ENCODE results near the gene PODXL2. TPM values are rescaled to one million over a fixed set of nuclear protein-coding genes. Genes with fewer than 3 reads are reported as not detected.

PODXL2 gene
- total RNA-seq, 1 donor from 2014 or later: 5.7 TPM

DNA sequence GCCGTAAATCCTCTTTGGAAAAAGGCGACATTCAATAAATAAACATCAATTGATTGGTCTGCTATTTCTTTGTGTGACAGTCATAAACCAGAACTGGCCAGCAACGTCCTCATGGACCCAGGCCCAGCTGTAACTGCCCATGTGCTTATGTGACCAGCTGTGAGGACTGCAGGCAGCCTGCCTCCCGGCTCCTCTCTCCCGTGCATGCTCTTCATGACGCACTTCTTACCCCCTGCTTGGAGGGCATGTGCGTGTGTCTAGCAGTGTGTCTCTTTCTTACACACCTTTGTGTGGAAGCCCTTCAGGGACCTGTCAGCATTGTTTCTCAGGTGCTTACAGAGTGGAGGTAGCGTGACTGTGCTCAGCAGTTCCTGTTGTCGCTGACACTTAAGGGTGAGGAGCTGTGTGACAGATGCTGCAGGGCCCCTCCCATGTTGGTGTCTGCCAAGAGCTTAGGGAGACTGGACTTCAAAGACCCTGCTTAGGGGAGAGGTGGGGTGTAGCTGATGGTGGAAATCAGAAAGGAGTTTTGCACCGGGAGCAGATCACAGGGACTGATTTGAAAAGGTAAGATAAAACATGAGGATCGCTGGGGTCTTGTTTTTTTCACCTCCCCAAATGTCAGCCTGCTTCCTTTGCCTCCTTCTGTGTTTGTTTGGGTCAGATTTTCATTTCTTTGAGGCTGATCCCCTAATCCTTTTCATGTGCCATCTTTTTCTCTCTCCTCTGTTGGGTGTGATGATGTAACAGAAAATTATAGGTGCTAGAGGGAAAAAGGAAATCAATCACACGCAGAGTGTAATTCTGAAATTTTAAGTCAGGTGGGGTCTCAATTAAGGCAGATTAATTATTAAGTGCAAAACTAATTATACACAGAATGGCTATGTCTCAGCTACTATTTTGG lies 2.1 kb downstream of the PODXL2 start:
- H3K27me3 Mint-ChIP-seq (ENCODE audit: unreplicated experiment): peaks cover 50% of the 10 kb centered on the region
- TF ChIP-seq, protein P1, sequence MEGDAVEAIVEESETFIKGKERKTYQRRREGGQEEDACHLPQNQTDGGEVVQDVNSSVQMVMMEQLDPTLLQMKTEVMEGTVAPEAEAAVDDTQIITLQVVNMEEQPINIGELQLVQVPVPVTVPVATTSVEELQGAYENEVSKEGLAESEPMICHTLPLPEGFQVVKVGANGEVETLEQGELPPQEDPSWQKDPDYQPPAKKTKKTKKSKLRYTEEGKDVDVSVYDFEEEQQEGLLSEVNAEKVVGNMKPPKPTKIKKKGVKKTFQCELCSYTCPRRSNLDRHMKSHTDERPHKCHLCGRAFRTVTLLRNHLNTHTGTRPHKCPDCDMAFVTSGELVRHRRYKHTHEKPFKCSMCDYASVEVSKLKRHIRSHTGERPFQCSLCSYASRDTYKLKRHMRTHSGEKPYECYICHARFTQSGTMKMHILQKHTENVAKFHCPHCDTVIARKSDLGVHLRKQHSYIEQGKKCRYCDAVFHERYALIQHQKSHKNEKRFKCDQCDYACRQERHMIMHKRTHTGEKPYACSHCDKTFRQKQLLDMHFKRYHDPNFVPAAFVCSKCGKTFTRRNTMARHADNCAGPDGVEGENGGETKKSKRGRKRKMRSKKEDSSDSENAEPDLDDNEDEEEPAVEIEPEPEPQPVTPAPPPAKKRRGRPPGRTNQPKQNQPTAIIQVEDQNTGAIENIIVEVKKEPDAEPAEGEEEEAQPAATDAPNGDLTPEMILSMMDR (IDR thresholded peaks at IDR 0.05): no peak
- H3K27ac Mint-ChIP-seq (ENCODE audit: unreplicated experiment): no peak overlapping the region
- no peak for DNase-seq (ENCODE audit: extremely low spot score, unreplicated experiment)
- H3K4me3 Mint-ChIP-seq (ENCODE audit: unreplicated experiment): no peak overlapping the region
- no peaks in the 10 kb centered on the region for H3K9me3 Mint-ChIP-seq (ENCODE audit: unreplicated experiment)
- peaks cover 19% of the 10 kb centered on the region for H3K4me1 Mint-ChIP-seq (ENCODE audit: unreplicated experiment)
- peaks cover 2% of the 10 kb centered on the region for H3K36me3 Mint-ChIP-seq (ENCODE audit: unreplicated experiment)

GRCh38 chr3:127632035-127632820 lies 3.2 kb downstream of the PODXL2 start:
- Mint-ChIP-seq H3K27me3 (ENCODE audit: unreplicated experiment) (peaks cover 39% of the 10 kb centered on the region), H3K36me3 (ENCODE audit: unreplicated experiment) (peaks cover 2% of the 10 kb centered on the region), H3K9me3 (ENCODE audit: unreplicated experiment) (no peaks in the 10 kb centered on the region), H3K27ac (ENCODE audit: unreplicated experiment) (no peak overlapping the region), H3K4me3 (ENCODE audit: unreplicated experiment) (no peak overlapping the region), H3K4me1 (ENCODE audit: unreplicated experiment) (peaks cover 19% of the 10 kb centered on the region)
- TF ChIP-seq, protein P1 (IDR thresholded peaks at IDR 0.05): no peak
- DNase-seq (ENCODE audit: extremely low spot score, unreplicated experiment): no peak

GRCh38 chr3:127634653-127635052 lies 5.7 kb downstream of the PODXL2 start:
- Mint-ChIP-seq H3K27me3 (ENCODE audit: unreplicated experiment) (peaks cover 21% of the 10 kb centered on the region), H3K4me1 (ENCODE audit: unreplicated experiment) (peaks cover 13% of the 10 kb centered on the region), H3K36me3 (ENCODE audit: unreplicated experiment) (peaks cover 2% of the 10 kb centered on the region), H3K4me3 (ENCODE audit: unreplicated experiment) (no peak overlapping the region), H3K27ac (ENCODE audit: unreplicated experiment) (no peak overlapping the region), H3K9me3 (ENCODE audit: unreplicated experiment) (no peaks in the 10 kb centered on the region)
- no peak for DNase-seq (ENCODE audit: extremely low spot score, unreplicated experiment)
- TF ChIP-seq, protein P1 (IDR thresholded peaks at IDR 0.05): no peak

GRCh38 chr3:127637546-127637945 lies 8.6 kb downstream of the PODXL2 start:
- Mint-ChIP-seq H3K4me3 (ENCODE audit: unreplicated experiment) (no peak overlapping the region), H3K27ac (ENCODE audit: unreplicated experiment) (no peak overlapping the region), H3K36me3 (ENCODE audit: unreplicated experiment) (no peaks in the 10 kb centered on the region), H3K4me1 (ENCODE audit: unreplicated experiment) (peaks cover 1% of the 10 kb centered on the region), H3K27me3 (ENCODE audit: unreplicated experiment) (peaks cover 3% of the 10 kb centered on the region), H3K9me3 (ENCODE audit: unreplicated experiment) (no peaks in the 10 kb centered on the region)
- TF ChIP-seq, protein P1 (IDR thresholded peaks at IDR 0.05): no peak
- no peak for DNase-seq (ENCODE audit: extremely low spot score, unreplicated experiment)

- H3K4me3 Mint-ChIP-seq (ENCODE audit: unreplicated experiment): no peak overlapping the region
- peaks cover 3% of the 10 kb centered on the region for H3K27me3 Mint-ChIP-seq (ENCODE audit: unreplicated experiment)
- DNase-seq (ENCODE audit: extremely low spot score, unreplicated experiment): no peak
- no peaks in the 10 kb centered on the region for H3K36me3 Mint-ChIP-seq (ENCODE audit: unreplicated experiment)
- no peaks in the 10 kb centered on the region for H3K4me1 Mint-ChIP-seq (ENCODE audit: unreplicated experiment)
- no peak overlapping the region for H3K27ac Mint-ChIP-seq (ENCODE audit: unreplicated experiment)
- H3K9me3 Mint-ChIP-seq (ENCODE audit: unreplicated experiment): no peaks in the 10 kb centered on the region
- TF ChIP-seq, protein P1 (IDR thresholded peaks at IDR 0.05): no peak
Observed at GRCh38 chr3:127637971-127638370, 9.0 kb downstream of the PODXL2 start.
